GM12878 (cell line): ENCODE data around the gene AMBRA1. TPM values are rescaled to one million over a fixed set of nuclear protein-coding genes. Genes with fewer than 3 reads are reported as not detected.

ENCODE experiments used
- ATAC-seq: fragments of 200-7000 bp; cut with Tn5 transposase; 3 replicates; pipeline ENCODE4 v1.9.1; 2020; ENCODE audit warnings: mild to moderate bottlenecking, moderate library complexity
- BruUV-seq: library from RNA; stranded (reverse); fragments of 400-500 nt; replicated peaks from 2 replicates; lab custom pipeline; 2021; lab: Mats Ljungman, UMichigan
- CTCF ChIA-PET: fragments of 300-600 bp; sonication (Branson Sonifier 250); formaldehyde crosslinking; extraction: SDS; loops from one replicate; lab custom pipeline; 2021; ENCODE audit warnings: inconsistent platforms; lab: Yijun Ruan, JAX
- POLR2A ChIA-PET: fragments of 350-600 bp; formaldehyde crosslinking; extraction: SDS; loops from one replicate; lab custom pipeline; 2021; ENCODE audit warnings: inconsistent platforms; lab: Charles Lee
- RAD21 ChIA-PET: fragments of 300-600 bp; sonication (Branson Sonifier 250); formaldehyde crosslinking; loops from one replicate; lab custom pipeline; 2023; ENCODE audit warnings: antibody characterized with exemption; ENCODE audit not compliant: unreplicated experiment; lab: Charles Lee
- SMC1A ChIA-PET: fragments of 300-600 bp; sonication (Branson Sonifier 250); formaldehyde crosslinking; loops from one replicate; lab custom pipeline; 2023; ENCODE audit not compliant: unreplicated experiment, uncharacterized antibody; lab: Charles Lee
- DNase-seq: peaks from one replicate; pipeline ENCODE4 v3.0.0-alpha.2; 2011; ENCODE audit warnings: low read depth, low spot score
- FAIRE-seq: peaks from 3 replicates; lab custom pipeline; 2011; peaks lifted over from hg19 to GRCh38; lab: Jason Lieb, UNC
- H2AFZ ChIP-seq: 2 replicates; pipeline ENCODE4 v1.6.0; 2011; ENCODE audit warnings: low read depth, low read length, control low read depth; ENCODE audit not compliant: control insufficient read depth
- H3K27ac ChIP-seq: 2 replicates; pipeline ENCODE4 v1.5.1; 2011; ENCODE audit warnings: control low read depth; ENCODE audit not compliant: control insufficient read depth, insufficient read depth
- H3K27me3 ChIP-seq, 2 experiments: replicated peaks in 1 of 2; 2 replicates each; pipeline versions ENCODE4 v1.6.0 to v1.6.1; 2011; ENCODE audit warnings: low read length in 1 of 2; ENCODE audit not compliant: control insufficient read depth in 2 of 2, insufficient read depth in 2 of 2
- H3K36me3 ChIP-seq, 2 experiments: 2 replicates each; pipeline ENCODE4 v1.5.1; 2011; ENCODE audit warnings: low read length in 1 of 2; ENCODE audit not compliant: control insufficient read depth in 2 of 2, insufficient read depth in 2 of 2
- H3K4me1 ChIP-seq: 2 replicates; pipeline ENCODE4 v1.6.1; 2011; ENCODE audit warnings: mild to moderate bottlenecking, low read length, moderate library complexity, mixed read lengths; ENCODE audit not compliant: control insufficient read depth, insufficient read depth
- H3K4me2 ChIP-seq: 2 replicates; pipeline ENCODE4 v1.6.0; 2011; ENCODE audit warnings: control low read depth; ENCODE audit not compliant: control insufficient read depth, insufficient read depth
- H3K4me3 ChIP-seq: fragments of 200-600 bp; sonication (generic); 2 replicates; pipeline ENCODE4 v1.5.1; 2016
- H3K79me2 ChIP-seq: 2 replicates; pipeline ENCODE4 v1.6.0; 2011; ENCODE audit warnings: low read length; ENCODE audit not compliant: control insufficient read depth, insufficient read depth
- H3K9ac ChIP-seq: 2 replicates; pipeline ENCODE4 v1.8.0; 2011; ENCODE audit warnings: low read length, control low read depth, mixed read lengths; ENCODE audit not compliant: control insufficient read depth, insufficient read depth
- H3K9me3 ChIP-seq: replicated peaks from 3 replicates; pipeline ENCODE4 v1.5.1; 2011; ENCODE audit warnings: mild to moderate bottlenecking, low read length; ENCODE audit not compliant: control insufficient read depth, insufficient read depth
- H4K20me1 ChIP-seq: 2 replicates; pipeline ENCODE4 v1.6.0; 2011; ENCODE audit not compliant: control insufficient read depth, insufficient read depth
- ESRRA ChIP-seq: IDR thresholded peaks from 2 replicates; pipeline ENCODE4 v1.6.1; 2012; ENCODE audit warnings: mild to moderate bottlenecking, low read length, improper control_type of control experiment
- FOS ChIP-seq: IDR thresholded peaks from 3 replicates; pipeline ENCODE4 v1.6.1; 2011; ENCODE audit warnings: borderline replicate concordance; ENCODE audit not compliant: insufficient read length; ENCODE audit errors: extremely low read depth
- IKZF2 ChIP-seq, 2 experiments: fragments of 450-650 bp; IDR thresholded peaks; 2 replicates each; pipeline ENCODE4 v1.6.1; 2017; ENCODE audit warnings: mild to moderate bottlenecking in 2 of 2, moderate library complexity in 2 of 2
- RAD21 ChIP-seq: IDR thresholded peaks from 2 replicates; pipeline ENCODE4 v1.6.1; 2011; ENCODE audit warnings: mild to moderate bottlenecking, low read depth, low read length, moderate library complexity; ENCODE audit not compliant: insufficient read depth
- SMC3 ChIP-seq: IDR thresholded peaks from 2 replicates; pipeline ENCODE4 v1.6.1; 2011; ENCODE audit warnings: low read length, improper control_type of control experiment, borderline replicate concordance
- TCF7 ChIP-seq: IDR thresholded peaks from 2 replicates; pipeline ENCODE4 v1.6.1; 2014; ENCODE audit warnings: antibody characterized with exemption, borderline replicate concordance
- YBX1 ChIP-seq: fragments of 450-650 bp; IDR thresholded peaks from 2 replicates; pipeline ENCODE4 v1.6.1; 2016; ENCODE audit warnings: antibody characterized with exemption
- ZBED1 ChIP-seq: IDR thresholded peaks from 2 replicates; pipeline ENCODE4 v1.6.1; 2016; ENCODE audit warnings: borderline replicate concordance
- WGBS: methylation state at CpG from one replicate; pipeline ENCODE4 v1.1.6; 2016; ENCODE audit warnings: low lambda C conversion rate; ENCODE audit not compliant: insufficient replicate concordance, insufficient coverage; ENCODE audit errors: missing lambda C conversion rate; 5-methylcytosine and 5-hydroxymethylcytosine counted together
- in situ Hi-C: fragments of 300-500 bp; cut with MboI; formaldehyde crosslinking; loops from 9 replicates; pipeline ENCODE4 v1.14.3; 2018; ENCODE audit warnings: mixed read lengths
- intact Hi-C: fragments of 100-400 bp; cut with micrococcal nuclease; formaldehyde crosslinking; loops from one replicate; pipeline ENCODE4 v1.14.2; 2022; ENCODE audit not compliant: unreplicated experiment
- polyA plus RNA-seq, 11 experiments: library from polyadenylated mRNA; depleted of rRNA in 4 of 11; unstranded in 6 of 11; stranded (reverse) in 5 of 11; fragments of >200 nt; fragmentation: Nextera tagmentation in 4 of 11; fragmentation: Illumina TruSeq in 1 of 11; extraction: Ambion mirVana in 4 of 11; extraction: Trizol in 1 of 11; gene quantifications; 1 replicate in 1 of 11; 2 replicates in 10 of 11; pipeline versions ENCODE4 v1.2.1 to v1.2.3, GENCODE V29; 2011 to 2016; ENCODE audit warnings: inconsistent platforms in 2 of 11, missing spikeins in 2 of 11, low read depth in 1 of 11
- total RNA-seq, 4 experiments: library from RNA; depleted of rRNA in 3 of 4; stranded (reverse); fragments of >200 nt in 3 of 4; fragmentation: Illumina TruSeq in 1 of 4; extraction: Trizol in 1 of 4; gene quantifications; 2 replicates each; pipeline versions ENCODE4 v1.2.1 to v1.2.3, GENCODE V29; 2013 to 2021

The AMBRA1 gene
- total and polyA plus RNA-seq, 10 of the 15 experiments (the other 5 are each of a cell fraction or from before 2014, with no cell fraction given) = 0.57 to 34.3 (median 13.7) TPM

DNA sequence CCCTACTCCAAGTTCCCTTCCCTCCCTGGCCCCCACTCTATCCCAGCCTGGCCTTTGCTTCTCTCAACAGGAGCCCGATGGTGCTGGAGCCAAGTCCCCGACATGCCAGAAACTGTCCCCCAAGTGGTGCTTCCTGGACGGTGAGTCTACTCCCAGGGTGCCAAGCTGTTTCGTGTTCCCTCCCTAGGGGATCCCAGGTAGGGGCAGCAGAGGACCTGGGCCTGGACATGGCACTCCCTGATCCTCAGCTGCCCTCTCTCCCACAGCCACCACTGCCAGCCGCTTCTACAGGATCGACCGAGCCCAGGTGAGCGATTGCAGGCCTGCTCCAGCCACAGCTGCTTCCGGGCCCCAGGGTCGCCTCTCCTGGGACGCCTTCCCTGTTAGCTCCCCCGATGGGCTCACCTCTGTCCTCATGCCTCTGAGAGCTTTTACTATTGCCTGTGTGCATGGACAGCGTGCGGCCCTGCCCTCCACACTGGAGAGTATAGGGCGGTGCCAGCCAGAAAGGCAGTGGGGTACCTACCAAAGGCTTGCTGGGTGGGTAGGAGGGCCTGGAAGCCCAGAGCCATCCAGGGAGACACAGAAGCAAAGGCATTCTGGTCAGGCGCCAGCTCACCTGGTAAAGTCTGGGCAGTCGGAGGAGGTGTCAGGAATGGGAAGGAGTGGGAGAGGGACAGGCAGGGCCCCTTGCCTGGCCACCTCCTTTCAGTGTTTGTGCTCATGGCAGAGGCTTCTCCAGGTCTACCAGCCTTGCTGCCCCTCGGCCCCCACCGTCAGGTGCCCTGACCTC is 217.4 kb downstream of the AMBRA1 start:
- SMC1A ChIA-PET = interaction anchor here (0.6 kb wide), 1 partner anchor 18 kb away, joined by 4 read pairs; no protein-coding TSS in a partner anchor
- CTCF ChIA-PET = interaction anchor here (0.6 kb wide), 1 partner anchor 23 kb away, joined by 3 read pairs; no protein-coding TSS in a partner anchor
- no peaks in the 10 kb centered on the region for H3K79me2 ChIP-seq
- H3K4me1 ChIP-seq = no peaks in the 10 kb centered on the region
- in situ Hi-C loops (no loop called here), intact Hi-C loops (no loop called here)
- FAIRE-seq (no peak), DNase-seq (no peak), ATAC-seq (no peak)
- H3K4me3 ChIP-seq = no peak overlapping the region
- 83% methylated on average over 19 of the region's 19 CpGs for WGBS
- TF ChIP-seq SMC3 (no peak), FOS (no peak), TCF7 (no peak), RAD21 (no peak), ESRRA (no peak), IKZF2 (IDR thresholded peaks at IDR 0.05) (no peak), ZBED1 (no peak), YBX1 (no peak)
- no peak overlapping the region for H3K9ac ChIP-seq
- no peaks in the 10 kb centered on the region for H4K20me1 ChIP-seq
- H3K27ac ChIP-seq = no peak overlapping the region
- POLR2A ChIA-PET = no interaction called here
- no TSS peak for BruUV-seq
- no peaks in the 10 kb centered on the region for H3K9me3 ChIP-seq
- H3K36me3 ChIP-seq = peaks cover 4 to 24% of the 10 kb centered on the region in 2 experiments; a peak in 3 of 4 replicates
- RAD21 ChIA-PET = interaction anchor here (0.8 kb wide), 1 partner anchor 15 kb away, joined by 3 read pairs; no protein-coding TSS in a partner anchor
- no peak overlapping the region for H3K4me2 ChIP-seq
- H2AFZ ChIP-seq = no peak overlapping the region
- no peaks in the 10 kb centered on the region for H3K27me3 ChIP-seq
